Hepatocyte (in vitro differentiated cells): Measurements from ENCODE around the gene PDGFA. TPM values are rescaled to one million over a fixed set of nuclear protein-coding genes. Genes with fewer than 3 reads are reported as not detected.

Source experiments
- DNase-seq: peaks from one replicate; pipeline ENCODE4 v3.0.0-alpha.2; 2016; ENCODE audit warnings: low spot score
- H2AFZ ChIP-seq: fragments of 200-600 bp; sonication (generic); 2 replicates; pipeline ENCODE4 v1.6.0; 2016; ENCODE audit warnings: antibody characterized with exemption, mild to moderate bottlenecking
- H3K27ac ChIP-seq: fragments of 200-600 bp; sonication (generic); 2 replicates; pipeline ENCODE4 v1.5.1; 2016; ENCODE audit warnings: mild to moderate bottlenecking
- H3K27me3 ChIP-seq: fragments of 200-600 bp; sonication (generic); 2 replicates; pipeline ENCODE4 v1.6.1; 2016
- H3K36me3 ChIP-seq: fragments of 200-600 bp; sonication (generic); replicated peaks from 2 replicates; pipeline ENCODE4 v1.5.1; 2016; ENCODE audit warnings: low read depth; ENCODE audit not compliant: insufficient read depth
- H3K4me1 ChIP-seq: fragments of 200-600 bp; sonication (generic); 2 replicates; pipeline ENCODE4 v1.5.1; 2016; ENCODE audit warnings: mild to moderate bottlenecking, moderate library complexity; ENCODE audit not compliant: insufficient read depth
- H3K4me2 ChIP-seq: fragments of 200-600 bp; sonication (generic); 2 replicates; pipeline ENCODE4 v1.6.0; 2016
- H3K4me3 ChIP-seq: fragments of 200-600 bp; sonication (generic); 2 replicates; pipeline ENCODE4 v1.5.1; 2016; ENCODE audit warnings: mild to moderate bottlenecking
- H3K79me2 ChIP-seq: fragments of 200-600 bp; sonication (generic); 2 replicates; pipeline ENCODE4 v1.6.0; 2017; ENCODE audit warnings: mild to moderate bottlenecking
- H3K9me2 ChIP-seq: fragments of 200-600 bp; sonication (generic); replicated peaks from 2 replicates; pipeline ENCODE4 v1.6.0; 2017; ENCODE audit warnings: mild to moderate bottlenecking; ENCODE audit not compliant: insufficient read depth
- H3K9me3 ChIP-seq: fragments of 200-600 bp; sonication (generic); 2 replicates; pipeline ENCODE4 v1.5.1; 2016; ENCODE audit warnings: low read depth, mild to moderate bottlenecking
- H4K20me1 ChIP-seq: fragments of 200-600 bp; sonication (generic); 2 replicates; pipeline ENCODE4 v1.6.0; 2016; ENCODE audit warnings: mild to moderate bottlenecking; ENCODE audit not compliant: insufficient read depth, poor library complexity, severe bottlenecking
- CTCF ChIP-seq: fragments of 200-600 bp; sonication (generic); IDR thresholded peaks from 2 replicates; pipeline ENCODE4 v1.5.1; 2016; ENCODE audit warnings: antibody characterized with exemption, mild to moderate bottlenecking; ENCODE audit not compliant: poor library complexity
- EZH2 ChIP-seq: fragments of 200-600 bp; sonication (generic); IDR thresholded peaks from 2 replicates; pipeline ENCODE4 v1.6.1; 2016; ENCODE audit warnings: antibody characterized with exemption, mild to moderate bottlenecking, borderline replicate concordance
- EZH2phosphoT487 ChIP-seq: fragments of 200-600 bp; sonication (generic); IDR thresholded peaks from one replicate; pipeline ENCODE4 v1.6.1; 2018; ENCODE audit warnings: antibody characterized with exemption, mild to moderate bottlenecking, low read depth, moderate library complexity; ENCODE audit not compliant: unreplicated experiment, severe bottlenecking
- WGBS: methylation state at CpG from one replicate; pipeline ENCODE4 v1.1.6; 2016; ENCODE audit warnings: low lambda C conversion rate; ENCODE audit errors: missing lambda C conversion rate; 5-methylcytosine and 5-hydroxymethylcytosine counted together
- polyA plus RNA-seq: library from polyadenylated mRNA; unstranded; fragments of >200 nt; fragmentation: Nextera tagmentation; extraction: Ambion mirVana; gene quantifications from 2 replicates; pipeline ENCODE4 v1.2.1, GENCODE V29; 2016
- total RNA-seq: library from RNA; depleted of rRNA; stranded (reverse); fragments of >200 nt; gene quantifications from 2 replicates; pipeline ENCODE4 v1.2.3, GENCODE V29; 2014

PDGFA gene
- total and polyA plus RNA-seq, 2 experiments from 2014 or later = 30.7 to 63.1 TPM

- Histone ChIP-seq H3K9me2 (no peaks in the 10 kb centered on the region), H3K4me2 (no peak overlapping the region), H3K4me3 (no peak overlapping the region), H3K9me3 (no peaks in the 10 kb centered on the region), H3K27ac (no peak overlapping the region), H3K36me3 (no peaks in the 10 kb centered on the region), H2AFZ (no peak overlapping the region), H4K20me1 (peaks cover 44% of the 10 kb centered on the region), H3K79me2 (peaks cover 48% of the 10 kb centered on the region), H3K4me1 (peaks cover 20% of the 10 kb centered on the region), H3K27me3 (no peaks in the 10 kb centered on the region)
- no peak for TF ChIP-seq CTCF
- no peak for TF ChIP-seq EZH2
- TF ChIP-seq EZH2phosphoT487 = no peak
- DNase-seq = no peak
- WGBS = 93% methylated on average over 24 of the region's 25 CpGs
Observed at GRCh38 chr7:511476-512145, 8.0 kb downstream of the PDGFA start.

GRCh38 chr7:510782-511281 lies 8.8 kb downstream of the PDGFA start:
- 74% methylated on average over 15 of the region's 25 CpGs for WGBS
- DNase-seq = no peak
- H3K4me1 ChIP-seq = peaks cover 12% of the 10 kb centered on the region
- H3K79me2 ChIP-seq = peaks cover 43% of the 10 kb centered on the region
- H3K27ac ChIP-seq = no peak overlapping the region
- H3K9me3 ChIP-seq = no peaks in the 10 kb centered on the region
- no peak overlapping the region for H3K4me3 ChIP-seq
- H3K36me3 ChIP-seq = no peaks in the 10 kb centered on the region
- TF ChIP-seq EZH2 (no peak), CTCF (no peak), EZH2phosphoT487 (no peak)
- no peaks in the 10 kb centered on the region for H3K9me2 ChIP-seq
- peaks cover 37% of the 10 kb centered on the region for H4K20me1 ChIP-seq
- no peak overlapping the region for H3K4me2 ChIP-seq
- H2AFZ ChIP-seq = no peak overlapping the region
- no peaks in the 10 kb centered on the region for H3K27me3 ChIP-seq

GRCh38 chr7:510131-510481 lies 9.5 kb downstream of the PDGFA start:
- Histone ChIP-seq H3K4me2 (no peak overlapping the region), H3K36me3 (no peaks in the 10 kb centered on the region), H3K79me2 (peaks cover 41% of the 10 kb centered on the region), H4K20me1 (peaks cover 30% of the 10 kb centered on the region), H3K4me1 (peaks cover 12% of the 10 kb centered on the region), H3K9me3 (no peaks in the 10 kb centered on the region), H3K4me3 (no peak overlapping the region), H3K9me2 (no peaks in the 10 kb centered on the region), H3K27me3 (no peaks in the 10 kb centered on the region), H2AFZ (no peak overlapping the region), H3K27ac (no peak overlapping the region)
- DNase-seq = no peak
- WGBS = 92% methylated on average over 17 of the region's 17 CpGs
- TF ChIP-seq CTCF = no peak
- TF ChIP-seq EZH2phosphoT487 = no peak
